Measurements from ENCODE around the gene ELL.

ELL gene

DNA sequence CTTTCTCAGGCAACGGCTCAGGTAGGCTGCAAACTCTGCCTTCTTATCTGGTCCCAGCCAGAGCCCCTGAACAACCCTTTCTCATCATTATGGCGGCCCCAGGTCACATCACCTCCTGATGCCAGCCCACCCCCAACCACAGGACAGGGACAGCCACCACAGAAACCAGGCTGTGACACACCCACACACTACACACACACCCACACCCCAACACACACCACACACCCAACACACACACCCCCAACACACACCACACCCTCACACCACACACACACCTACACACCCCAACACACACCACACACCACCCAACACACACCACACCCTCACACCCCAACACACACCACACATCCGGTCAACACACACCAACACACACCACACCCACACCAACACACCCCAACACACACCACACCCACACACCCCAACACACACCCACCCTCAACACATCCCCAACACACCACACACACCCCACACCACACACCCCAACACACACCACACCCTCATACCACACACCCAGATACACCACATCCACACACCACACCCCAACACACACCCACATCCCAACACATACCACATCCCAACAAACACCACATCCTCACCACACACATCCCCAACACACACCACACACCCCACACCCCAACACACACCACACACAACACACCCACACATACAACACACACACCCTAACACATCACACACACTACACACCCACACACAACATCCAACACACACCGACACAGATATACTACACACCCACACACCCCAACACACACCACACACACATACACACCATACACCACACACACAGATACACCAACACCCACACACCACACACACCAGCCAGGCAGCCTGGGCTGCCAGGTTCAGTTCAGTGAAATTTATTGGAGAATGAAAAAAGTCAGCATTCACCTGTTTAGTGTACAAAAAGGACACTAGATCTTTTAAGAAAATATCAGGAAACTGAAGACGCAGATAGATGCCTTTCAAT lies 79.8 kb downstream of the ELL start:
- no peak overlapping the region for H4K8ac ChIP-seq (ENCODE audit: low read depth, low read length)
- peak overlapping the region; percentile 63 for H3K14ac ChIP-seq (ENCODE audit: low read length)
- no peak overlapping the region for H2BK120ac ChIP-seq (ENCODE audit: low read depth, low read length)
- H3K79me1 ChIP-seq (ENCODE audit: low read depth, low read length), result peaks cover 3% of the 10 kb centered on the region
- no peak overlapping the region for H2AFZ ChIP-seq (ENCODE audit: low read length)
- no peak for DNase-seq (ENCODE audit: low spot score)
- no peak overlapping the region for H3K27ac ChIP-seq (replicated peaks; ENCODE audit: low read length)
- peak overlapping the region; percentile 56 for H2BK15ac ChIP-seq (ENCODE audit: low read length)
- no peak overlapping the region for H2BK12ac ChIP-seq (ENCODE audit: low read length)
- 100% methylated on average over 1 to 2 of the region's 5 CpGs for WGBS, 2 donors (ENCODE audit: extremely low coverage in 2 of 2, insufficient read length in 2 of 2, insufficient replicate concordance in 1 of 2)
- no peak overlapping the region for H3K9ac ChIP-seq (ENCODE audit: low read depth, low read length, poor library complexity)
- H4K91ac ChIP-seq (ENCODE audit: low read depth, low read length, poor library complexity), result peak overlapping the region; percentile 6
- H3K4me1 ChIP-seq (ENCODE audit: control insufficient read depth in 2 of 2, insufficient read depth in 1 of 2, low read depth in 1 of 2, low read length in 2 of 2), result peaks cover 33 to 40% of the 10 kb centered on the region in 2 donors
- peak overlapping the region in 1 of 2 donors; percentile 47 for H3K4me3 ChIP-seq (ENCODE audit: low read length in 2 of 2)
- H3K4me2 ChIP-seq (ENCODE audit: insufficient read depth, low read length, poor library complexity, severe bottlenecking), result no peak overlapping the region
- no peak overlapping the region for H3K18ac ChIP-seq (ENCODE audit: low read length)
- peak overlapping the region; percentile 54 for H2AK5ac ChIP-seq (ENCODE audit: low read depth, low read length)
- peaks cover 8 to 21% of the 10 kb centered on the region in 2 donors for H3K36me3 ChIP-seq (replicated peaks in 1 of 2; ENCODE audit: control insufficient read depth in 2 of 2, insufficient read depth in 2 of 2, low read length in 2 of 2)
- H2BK5ac ChIP-seq (ENCODE audit: low read length), result peak overlapping the region; percentile 56
- H3K23ac ChIP-seq (ENCODE audit: low read depth, low read length, poor library complexity), result peak overlapping the region; percentile 8
- peaks cover 0 to 4% of the 10 kb centered on the region in 2 donors for H3K9me3 ChIP-seq (replicated peaks in 1 of 2; ENCODE audit: control insufficient read depth in 2 of 2, insufficient read depth in 1 of 2, low read depth in 1 of 2, low read length in 2 of 2)
- no peak overlapping the region for H3K4ac ChIP-seq (ENCODE audit: low read length)
- no peaks in the 10 kb centered on the region for H3K27me3 ChIP-seq (ENCODE audit: control insufficient read depth in 3 of 3, insufficient read depth in 3 of 3, low read depth in 1 of 3, low read length in 3 of 3)

DNA sequence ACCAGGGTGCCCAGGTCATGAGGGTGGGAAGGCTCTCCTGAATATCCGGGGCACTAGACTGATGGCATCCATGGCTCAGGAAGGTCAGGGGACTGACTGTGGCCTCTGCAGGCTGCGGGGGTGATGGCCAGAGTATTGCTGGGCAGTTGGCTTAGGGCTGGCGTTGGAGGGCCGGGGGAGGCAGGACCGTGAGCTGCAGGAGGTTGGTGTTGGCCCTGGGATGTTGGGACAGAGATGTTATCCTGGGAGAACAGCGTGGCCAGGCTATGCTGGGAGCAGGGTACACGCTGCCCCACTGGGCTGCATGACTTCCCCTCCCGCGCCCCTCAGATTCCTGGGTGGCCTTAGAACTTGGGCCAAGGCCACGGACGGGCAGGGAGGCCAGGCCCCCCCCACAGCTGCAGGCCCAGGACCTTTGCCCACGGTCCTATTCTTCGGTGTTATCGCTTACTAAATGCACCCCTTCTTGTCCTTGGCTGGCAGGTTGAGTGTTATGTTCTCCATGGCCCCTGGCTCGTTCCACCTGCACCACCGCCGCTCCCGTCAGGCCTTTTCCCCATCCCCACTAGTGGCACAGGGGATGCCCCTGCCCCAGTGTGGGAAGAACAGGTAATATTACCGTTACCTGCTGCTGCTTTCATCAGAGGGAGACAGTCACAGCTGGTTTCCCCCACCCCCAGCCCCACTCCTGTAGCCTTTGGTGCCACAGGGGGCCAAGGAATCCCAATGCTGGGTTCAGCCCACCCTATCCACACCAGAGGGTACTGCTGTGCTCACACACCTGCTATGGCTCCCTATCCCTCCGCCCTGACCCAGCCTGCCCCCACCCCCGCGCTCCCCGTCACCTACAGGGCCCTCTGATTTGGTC lies 80.7 kb downstream of the ELL start:
- H3K27ac ChIP-seq (replicated peaks; ENCODE audit: low read length), result no peak overlapping the region
- no peak overlapping the region for H3K14ac ChIP-seq (ENCODE audit: low read length)
- peak overlapping the region; percentile 18 for H2BK12ac ChIP-seq (ENCODE audit: low read length)
- DNase-seq (ENCODE audit: low spot score), result no peak
- H2BK5ac ChIP-seq (ENCODE audit: low read length), result peak overlapping the region; percentile 56
- H3K4me3 ChIP-seq (ENCODE audit: low read length in 2 of 2), result no peak overlapping the region
- H3K4ac ChIP-seq (ENCODE audit: low read length), result no peak overlapping the region
- H3K27me3 ChIP-seq (ENCODE audit: control insufficient read depth in 3 of 3, insufficient read depth in 3 of 3, low read depth in 1 of 3, low read length in 3 of 3), result no peaks in the 10 kb centered on the region
- WGBS, 2 donors (ENCODE audit: extremely low coverage in 2 of 2, insufficient read length in 2 of 2, insufficient replicate concordance in 1 of 2), result no CpG with 5 or more reads among the region's 23 CpGs
- peak overlapping the region; percentile 47 for H3K23ac ChIP-seq (ENCODE audit: low read depth, low read length, poor library complexity)
- peaks cover 8 to 23% of the 10 kb centered on the region in 2 donors for H3K36me3 ChIP-seq (replicated peaks in 1 of 2; ENCODE audit: control insufficient read depth in 2 of 2, insufficient read depth in 2 of 2, low read length in 2 of 2)
- no peak overlapping the region for H3K9ac ChIP-seq (ENCODE audit: low read depth, low read length, poor library complexity)
- H3K18ac ChIP-seq (ENCODE audit: low read length), result peak overlapping the region; percentile 90
- H2BK15ac ChIP-seq (ENCODE audit: low read length), result peak overlapping the region; percentile 95
- H4K8ac ChIP-seq (ENCODE audit: low read depth, low read length), result no peak overlapping the region
- peaks cover 0 to 4% of the 10 kb centered on the region in 2 donors for H3K9me3 ChIP-seq (replicated peaks in 1 of 2; ENCODE audit: control insufficient read depth in 2 of 2, insufficient read depth in 1 of 2, low read depth in 1 of 2, low read length in 2 of 2)
- H2BK120ac ChIP-seq (ENCODE audit: low read depth, low read length), result peak overlapping the region; percentile 29
- H2AK5ac ChIP-seq (ENCODE audit: low read depth, low read length), result peak overlapping the region; percentile 96
- peaks cover 30 to 39% of the 10 kb centered on the region in 2 donors for H3K4me1 ChIP-seq (ENCODE audit: control insufficient read depth in 2 of 2, insufficient read depth in 1 of 2, low read depth in 1 of 2, low read length in 2 of 2)
- H3K4me2 ChIP-seq (ENCODE audit: insufficient read depth, low read length, poor library complexity, severe bottlenecking), result no peak overlapping the region
- H2AFZ ChIP-seq (ENCODE audit: low read length), result no peak overlapping the region
- peak overlapping the region; percentile 26 for H4K91ac ChIP-seq (ENCODE audit: low read depth, low read length, poor library complexity)
- peaks cover 8% of the 10 kb centered on the region for H3K79me1 ChIP-seq (ENCODE audit: low read depth, low read length)

DNA sequence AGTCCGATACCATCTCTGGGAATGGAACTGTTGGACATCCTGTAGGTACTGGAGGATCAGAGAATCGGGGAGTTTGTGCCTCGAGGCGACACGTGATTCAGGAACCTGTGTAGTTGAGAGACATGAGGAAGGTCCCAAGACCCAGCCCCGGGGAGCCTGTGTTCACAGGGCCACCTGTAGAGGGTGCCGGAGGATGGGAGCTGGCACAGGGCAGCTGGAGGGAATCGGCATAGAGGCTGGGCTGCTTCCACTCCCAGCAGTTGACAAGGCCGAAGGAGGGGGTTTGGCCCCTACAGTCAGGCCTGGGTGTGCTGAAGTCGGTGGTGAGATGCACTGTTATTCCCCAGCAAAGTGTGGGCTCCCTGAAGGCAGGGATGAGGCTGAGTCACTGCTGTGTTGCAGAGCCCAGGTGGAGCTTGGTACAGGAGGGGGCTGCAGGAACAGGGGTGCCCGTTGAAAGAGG lies 81.4 kb downstream of the ELL start:
- Histone ChIP-seq H3K4me1 (ENCODE audit: control insufficient read depth in 2 of 2, insufficient read depth in 1 of 2, low read depth in 1 of 2, low read length in 2 of 2) (peaks cover 30 to 40% of the 10 kb centered on the region in 2 donors), H3K4me3 (ENCODE audit: low read length in 2 of 2) (no peak overlapping the region), H3K14ac (ENCODE audit: low read length) (no peak overlapping the region), H3K9ac (ENCODE audit: low read depth, low read length, poor library complexity) (no peak overlapping the region), H2BK15ac (ENCODE audit: low read length) (peak overlapping the region; percentile 95), H3K9me3 (replicated peaks in 1 of 2; ENCODE audit: control insufficient read depth in 2 of 2, insufficient read depth in 1 of 2, low read depth in 1 of 2, low read length in 2 of 2) (peaks cover 0 to 4% of the 10 kb centered on the region in 2 donors), H3K4ac (ENCODE audit: low read length) (no peak overlapping the region), H4K91ac (ENCODE audit: low read depth, low read length, poor library complexity) (peak overlapping the region; percentile 47), H3K79me1 (ENCODE audit: low read depth, low read length) (peaks cover 13% of the 10 kb centered on the region), H4K8ac (ENCODE audit: low read depth, low read length) (no peak overlapping the region), H2BK5ac (ENCODE audit: low read length) (peak overlapping the region; percentile 76), H3K18ac (ENCODE audit: low read length) (peak overlapping the region; percentile 90), H3K27me3 (ENCODE audit: control insufficient read depth in 3 of 3, insufficient read depth in 3 of 3, low read depth in 1 of 3, low read length in 3 of 3) (no peaks in the 10 kb centered on the region), H2AFZ (ENCODE audit: low read length) (no peak overlapping the region), H2AK5ac (ENCODE audit: low read depth, low read length) (peak overlapping the region; percentile 96), H3K27ac (replicated peaks; ENCODE audit: low read length) (peak overlapping the region; percentile 91), H2BK12ac (ENCODE audit: low read length) (peak overlapping the region; percentile 18), H3K23ac (ENCODE audit: low read depth, low read length, poor library complexity) (peak overlapping the region; percentile 47), H3K4me2 (ENCODE audit: insufficient read depth, low read length, poor library complexity, severe bottlenecking) (no peak overlapping the region), H2BK120ac (ENCODE audit: low read depth, low read length) (peak overlapping the region; percentile 29), H3K36me3 (replicated peaks in 1 of 2; ENCODE audit: control insufficient read depth in 2 of 2, insufficient read depth in 2 of 2, low read length in 2 of 2) (peaks cover 13 to 23% of the 10 kb centered on the region in 2 donors)
- DNase-seq (ENCODE audit: low spot score), result no peak
- no CpG with 5 or more reads among the region's 11 CpGs for WGBS, 2 donors (ENCODE audit: extremely low coverage in 2 of 2, insufficient read length in 2 of 2, insufficient replicate concordance in 1 of 2)
